Pulmonary artery endothelial cell (primary cell): Measurements from ENCODE around the gene ZNF570. TPM values are rescaled to one million over a fixed set of nuclear protein-coding genes. Genes with fewer than 3 reads are reported as not detected.

Experiments used
- total RNA-seq: library from RNA; depleted of rRNA; stranded (reverse); fragments of >200 nt; gene quantifications from 2 replicates; pipeline ENCODE4 v1.2.3, GENCODE V29; 2014

The ZNF570 gene
- total RNA-seq, 1 donor from 2014 or later, result 5.9 TPM

Other genes with a start within 250 kb of the ZNF570 start
- 4.0 and 4.1 TPM in 2 replicates for gene ZNF527, start 98.3 kb upstream of the ZNF570 start, total RNA-seq
- gene ZNF569, start 1.9 kb upstream of the ZNF570 start, total RNA-seq, result 4.3 and 7.3 TPM in 2 replicates
- 0.13 and 2.0 TPM in 2 replicates for gene ZNF793, start 37.6 kb downstream of the ZNF570 start, total RNA-seq
- gene ZNF571, start 125.4 kb downstream of the ZNF570 start, total RNA-seq, result 1.6 and 2.9 TPM in 2 replicates
- 0.13 and 0.42 TPM in 2 replicates for gene ZNF540, start 125.5 kb downstream of the ZNF570 start, total RNA-seq
- gene ZFP30, start 186.1 kb downstream of the ZNF570 start, total RNA-seq, result 11.7 and 15.5 TPM in 2 replicates